GM12873 (cell line): ENCODE results near the gene THAP6.

Experiments
- TF ChIP-seq, protein P1 (sequence below): IDR thresholded peaks from 2 replicates; pipeline ENCODE4 v1.5.1; 2012; ENCODE audit warnings: low read depth, mild to moderate bottlenecking, moderate library complexity, low read length, control low read depth; ENCODE audit not compliant: insufficient read depth; ENCODE audit errors: missing control alignments

The THAP6 gene

GRCh38 chr4:75530556-75531322, 16.5 kb downstream of the THAP6 start:
- TF ChIP-seq, protein P1, sequence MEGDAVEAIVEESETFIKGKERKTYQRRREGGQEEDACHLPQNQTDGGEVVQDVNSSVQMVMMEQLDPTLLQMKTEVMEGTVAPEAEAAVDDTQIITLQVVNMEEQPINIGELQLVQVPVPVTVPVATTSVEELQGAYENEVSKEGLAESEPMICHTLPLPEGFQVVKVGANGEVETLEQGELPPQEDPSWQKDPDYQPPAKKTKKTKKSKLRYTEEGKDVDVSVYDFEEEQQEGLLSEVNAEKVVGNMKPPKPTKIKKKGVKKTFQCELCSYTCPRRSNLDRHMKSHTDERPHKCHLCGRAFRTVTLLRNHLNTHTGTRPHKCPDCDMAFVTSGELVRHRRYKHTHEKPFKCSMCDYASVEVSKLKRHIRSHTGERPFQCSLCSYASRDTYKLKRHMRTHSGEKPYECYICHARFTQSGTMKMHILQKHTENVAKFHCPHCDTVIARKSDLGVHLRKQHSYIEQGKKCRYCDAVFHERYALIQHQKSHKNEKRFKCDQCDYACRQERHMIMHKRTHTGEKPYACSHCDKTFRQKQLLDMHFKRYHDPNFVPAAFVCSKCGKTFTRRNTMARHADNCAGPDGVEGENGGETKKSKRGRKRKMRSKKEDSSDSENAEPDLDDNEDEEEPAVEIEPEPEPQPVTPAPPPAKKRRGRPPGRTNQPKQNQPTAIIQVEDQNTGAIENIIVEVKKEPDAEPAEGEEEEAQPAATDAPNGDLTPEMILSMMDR, result no peak

DNA sequence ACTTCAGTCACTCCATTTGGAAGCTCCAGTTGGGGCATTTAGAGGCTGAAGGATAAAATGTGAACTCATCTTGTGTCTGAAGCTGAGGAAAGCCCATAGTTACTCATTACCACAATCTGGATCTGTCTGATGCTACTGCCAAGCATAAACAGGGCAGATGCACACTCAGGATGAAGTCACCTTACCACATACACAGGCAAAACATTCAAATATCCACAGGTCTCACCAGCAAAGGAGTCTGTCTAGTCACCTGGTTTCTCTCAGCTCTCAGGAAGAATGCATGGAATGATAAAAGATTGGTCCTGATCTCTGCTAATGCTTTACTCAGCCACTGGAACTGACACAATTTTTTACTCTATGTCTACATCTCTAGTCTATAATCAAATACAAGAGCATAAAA, 28.6 kb downstream of the THAP6 start:
- TF ChIP-seq, protein P1, result no peak

GRCh38 chr4:75544870-75545269, 30.6 kb downstream of the THAP6 start:
- TF ChIP-seq, protein P1, result no peak

DNA sequence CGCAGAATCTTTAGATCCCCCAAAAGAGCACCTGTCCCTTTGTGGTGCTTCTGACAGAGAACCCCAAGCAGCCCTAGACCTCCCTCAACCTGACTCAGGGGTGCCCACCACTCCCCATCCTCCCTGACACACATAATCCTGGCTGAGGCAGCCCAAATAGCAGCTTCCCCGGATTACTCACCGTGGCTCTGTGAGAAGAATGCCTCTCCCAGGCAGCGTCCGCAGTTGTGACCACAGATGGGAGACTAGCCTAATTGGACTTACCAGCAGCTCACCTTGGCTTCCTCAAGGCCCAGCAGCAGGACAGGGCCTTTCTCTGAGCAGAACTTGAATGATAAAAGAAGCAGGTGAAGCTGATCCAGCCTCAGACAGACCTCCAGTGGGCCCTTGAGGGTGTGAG, 31.3 kb downstream of the THAP6 start:
- TF ChIP-seq, protein P1, result no peak

GRCh38 chr4:75547647-75548387, 33.5 kb downstream of the THAP6 start:
- TF ChIP-seq, protein P1, result no peak

GRCh38 chr4:75549019-75549418, 34.7 kb downstream of the THAP6 start:
- TF ChIP-seq, protein P1, result no peak

- TF ChIP-seq, protein P1, result no peak
Observed at GRCh38 chr4:75552452-75552851, 38.2 kb downstream of the THAP6 start.
